ENCODE results near the gene LARP4B. TPM values are rescaled to one million over a fixed set of nuclear protein-coding genes. Genes with fewer than 3 reads are reported as not detected.

The LARP4B gene
- total RNA-seq, 1 experiment from 2014 or later = 122 TPM

GRCh38 chr10:955127-955819 is 23.8 kb upstream of the LARP4B start:
- Histone ChIP-seq H3K79me2 (ENCODE audit: insufficient read depth, low read length) (no peaks in the 10 kb centered on the region), H3K36me3 (ENCODE audit: control insufficient read depth in 1 of 2, insufficient read depth in 2 of 2, low read length in 2 of 2) (no peaks in the 10 kb centered on the region), H2AFZ (ENCODE audit: low read depth, low read length, poor library complexity, severe bottlenecking) (no peak overlapping the region), H3K4me3 (replicated peaks in 1 of 2; ENCODE audit: low read depth in 1 of 2, low read length in 2 of 2) (no peak overlapping the region), H3K4me1 (ENCODE audit: control insufficient read depth in 1 of 2, insufficient read depth in 2 of 2, low read length in 2 of 2) (no peaks in the 10 kb centered on the region), H3K27me3 (ENCODE audit: insufficient read depth, low read length) (peaks cover 26% of the 10 kb centered on the region), H3K9me3 (ENCODE audit: control insufficient read depth in 1 of 2, insufficient read depth in 1 of 2, low read depth in 1 of 2, low read length in 2 of 2) (no peaks in the 10 kb centered on the region), H4K20me1 (ENCODE audit: insufficient read depth) (no peaks in the 10 kb centered on the region), H3K27ac (ENCODE audit: low read depth, low read length) (no peak overlapping the region), H3K9ac (ENCODE audit: low read length) (no peak overlapping the region), H3K4me2 (ENCODE audit: low read length) (no peak overlapping the region), H3K9me2 (ENCODE audit: insufficient read depth) (no peaks in the 10 kb centered on the region)
- BruUV-seq (replicated peaks) = no TSS peak
- CTCF ChIA-PET = no interaction called here
- intact Hi-C loops (cut with micrococcal nuclease) = no loop called here
- ATAC-seq = no peak
- no peak for DNase-seq (ENCODE audit: low read depth, low spot score)
- RAD21 ChIA-PET (ENCODE audit: low non-redundant PET in 1 of 2, low total read pairs in 2 of 2, uncharacterized antibody in 2 of 2, unreplicated experiment in 2 of 2) = no interaction called here
- TF ChIP-seq CEBPB (IDR thresholded peaks at IDR 0.05; ENCODE audit: low read depth) (no peak), SP1 (IDR thresholded peaks at IDR 0.05; ENCODE audit: low read depth) (no peak), POLR2AphosphoS5 (IDR thresholded peaks at IDR 0.05; ENCODE audit: low read depth, low read length) (no peak), POLR2A (IDR thresholded peaks at IDR 0.05; ENCODE audit: borderline replicate concordance, extremely low read depth, insufficient read depth, insufficient read length) (no peak), EZH2 (IDR thresholded peaks at IDR 0.05) (no peak), RAD21 (IDR thresholded peaks at IDR 0.05; ENCODE audit: low read depth) (no peak), MAX (IDR thresholded peaks at IDR 0.05) (no peak), ATF3 (IDR thresholded peaks at IDR 0.05) (no peak)
- POLR2A ChIA-PET = no interaction called here

GRCh38 chr10:954396-954795 is 22.9 kb upstream of the LARP4B start:
- no TSS peak for BruUV-seq (replicated peaks)
- no peaks in the 10 kb centered on the region for H3K9me3 ChIP-seq (ENCODE audit: control insufficient read depth in 1 of 2, insufficient read depth in 1 of 2, low read depth in 1 of 2, low read length in 2 of 2)
- no peak overlapping the region for H3K27ac ChIP-seq (ENCODE audit: low read depth, low read length)
- ChIA-PET CTCF (no interaction called here), RAD21 (ENCODE audit: low non-redundant PET in 1 of 2, low total read pairs in 2 of 2, uncharacterized antibody in 2 of 2, unreplicated experiment in 2 of 2) (no interaction called here), POLR2A (no interaction called here)
- H2AFZ ChIP-seq (ENCODE audit: low read depth, low read length, poor library complexity, severe bottlenecking) = no peak overlapping the region
- no peaks in the 10 kb centered on the region for H3K9me2 ChIP-seq (ENCODE audit: insufficient read depth)
- DNase-seq (ENCODE audit: low read depth, low spot score) (no peak), ATAC-seq (no peak)
- no peaks in the 10 kb centered on the region for H3K79me2 ChIP-seq (ENCODE audit: insufficient read depth, low read length)
- no peak overlapping the region for H3K9ac ChIP-seq (ENCODE audit: low read length)
- H4K20me1 ChIP-seq (ENCODE audit: insufficient read depth) = no peaks in the 10 kb centered on the region
- H3K36me3 ChIP-seq (ENCODE audit: control insufficient read depth in 1 of 2, insufficient read depth in 2 of 2, low read length in 2 of 2) = no peaks in the 10 kb centered on the region
- H3K4me2 ChIP-seq (ENCODE audit: low read length) = no peak overlapping the region
- H3K4me1 ChIP-seq (ENCODE audit: control insufficient read depth in 1 of 2, insufficient read depth in 2 of 2, low read length in 2 of 2) = no peaks in the 10 kb centered on the region
- no peak overlapping the region for H3K4me3 ChIP-seq (replicated peaks in 1 of 2; ENCODE audit: low read depth in 1 of 2, low read length in 2 of 2)
- H3K27me3 ChIP-seq (ENCODE audit: insufficient read depth, low read length) = peaks cover 28% of the 10 kb centered on the region
- intact Hi-C loops (cut with micrococcal nuclease) = no loop called here
- TF ChIP-seq EZH2phosphoT487 (IDR thresholded peaks at IDR 0.05; ENCODE audit: borderline replicate concordance) (no peak), EGR1 (IDR thresholded peaks at IDR 0.05; ENCODE audit: low read depth) (no peak), FOSL1 (IDR thresholded peaks at IDR 0.05; ENCODE audit: low read depth) (no peak), TCF7L2 (IDR thresholded peaks at IDR 0.05; ENCODE audit: borderline replicate concordance, extremely low read depth, insufficient read depth, insufficient read length) (no peak), SRF (IDR thresholded peaks at IDR 0.05; ENCODE audit: low read depth) (no peak), JUND (IDR thresholded peaks at IDR 0.05) (no peak), EZH2 (IDR thresholded peaks at IDR 0.05) (no peak), ZBTB33 (IDR thresholded peaks at IDR 0.05; ENCODE audit: extremely low read depth, insufficient replicate concordance, low read length) (no peak), ATF3 (IDR thresholded peaks at IDR 0.05) (no peak), CBX3 (IDR thresholded peaks at IDR 0.05; ENCODE audit: low read depth) (no peak), MAX (IDR thresholded peaks at IDR 0.05) (no peak)

Data from HCT116 (cell line).